GM19452 (cell line): ENCODE results near the gene SH3GL1.
A peak's percentile ranks its signal among the peaks of the same experiment; 100 is the strongest.

ENCODE experiments used
- ATAC-seq: cut with Tn5 transposase; IDR thresholded peaks from one replicate; pipeline ENCODE4 v1.9.1; 2021; ENCODE audit not compliant: unreplicated experiment

Gene SH3GL1

DNA sequence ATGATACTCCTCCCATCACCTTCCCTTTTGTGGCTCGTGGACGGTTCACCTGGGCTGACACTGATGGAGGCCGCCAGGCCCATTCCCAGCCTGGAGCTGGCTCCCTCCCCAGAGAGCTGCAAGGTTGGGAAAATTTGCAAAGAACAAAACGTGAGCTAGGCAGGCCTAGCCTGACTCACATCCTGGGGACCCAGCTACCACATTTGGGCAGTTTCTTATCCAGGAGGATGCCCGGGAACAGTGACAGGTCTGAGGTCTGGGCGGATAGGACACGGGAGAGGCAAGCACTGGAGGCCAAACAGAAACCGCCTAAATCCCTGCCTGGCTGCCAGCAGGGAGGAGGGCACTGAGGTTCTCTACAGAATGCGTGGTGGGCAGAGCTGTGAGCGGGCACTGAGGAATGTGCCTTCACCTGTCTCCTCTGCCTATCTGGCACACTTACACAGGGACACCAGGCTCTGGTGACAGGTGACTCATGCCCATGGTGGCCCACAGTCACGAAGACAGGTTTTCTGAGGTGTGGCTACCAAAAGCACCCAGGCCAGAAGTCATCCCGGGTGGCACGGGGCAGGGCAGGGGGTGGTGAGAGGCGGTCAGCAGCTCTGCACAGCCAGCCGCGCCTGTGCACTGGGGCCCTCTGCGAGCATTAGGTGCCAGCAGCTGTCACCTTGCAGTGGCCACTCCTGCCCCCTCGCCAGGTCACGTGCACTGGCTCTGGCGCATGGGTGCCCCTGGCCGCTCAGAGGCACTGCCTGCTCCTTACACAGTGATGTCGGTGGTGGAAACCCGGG lies 23.2 kb downstream of the SH3GL1 start:
- ATAC-seq, result no peak

- no peak for ATAC-seq
Observed at GRCh38 chr19:4376671-4376990, 23.7 kb downstream of the SH3GL1 start.

- no peak for ATAC-seq
Observed at GRCh38 chr19:4376028-4376670, 24.2 kb downstream of the SH3GL1 start.

GRCh38 chr19:4375164-4376027 lies 25.0 kb downstream of the SH3GL1 start:
- peak; percentile 57 for ATAC-seq

DNA sequence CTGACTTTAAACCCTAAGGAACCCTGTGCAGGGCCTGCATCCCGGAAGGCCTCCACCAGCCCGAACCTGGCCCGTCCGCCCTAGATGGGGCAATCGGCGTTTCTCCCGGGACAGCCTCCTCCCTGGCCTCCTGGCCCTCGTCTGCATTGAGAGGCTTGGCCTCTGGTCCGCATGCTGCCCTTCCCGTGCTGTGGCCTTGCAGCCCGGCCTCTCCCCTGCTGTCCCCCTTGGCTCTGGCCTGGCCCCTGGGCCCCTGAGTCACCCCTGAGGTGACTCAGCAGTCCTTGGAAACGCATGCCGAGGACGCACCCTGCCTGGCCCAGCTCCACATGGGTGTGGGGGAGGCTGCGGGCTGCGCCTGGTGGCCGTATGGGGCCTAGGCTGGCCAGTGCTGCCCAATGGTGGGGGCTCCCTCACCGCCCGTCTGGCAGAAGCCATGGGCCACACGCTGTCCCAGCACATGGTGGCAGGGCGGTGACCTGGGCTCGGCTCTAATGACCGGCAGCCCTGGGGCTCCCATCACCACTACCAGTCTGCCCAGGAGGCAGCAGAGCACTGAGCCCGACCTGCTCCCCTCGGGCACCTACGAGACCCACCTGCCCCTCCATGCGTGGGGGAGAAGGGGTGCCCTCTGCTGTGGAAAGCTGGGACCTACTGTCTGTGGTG lies 25.7 kb downstream of the SH3GL1 start:
- ATAC-seq, result no peak

DNA sequence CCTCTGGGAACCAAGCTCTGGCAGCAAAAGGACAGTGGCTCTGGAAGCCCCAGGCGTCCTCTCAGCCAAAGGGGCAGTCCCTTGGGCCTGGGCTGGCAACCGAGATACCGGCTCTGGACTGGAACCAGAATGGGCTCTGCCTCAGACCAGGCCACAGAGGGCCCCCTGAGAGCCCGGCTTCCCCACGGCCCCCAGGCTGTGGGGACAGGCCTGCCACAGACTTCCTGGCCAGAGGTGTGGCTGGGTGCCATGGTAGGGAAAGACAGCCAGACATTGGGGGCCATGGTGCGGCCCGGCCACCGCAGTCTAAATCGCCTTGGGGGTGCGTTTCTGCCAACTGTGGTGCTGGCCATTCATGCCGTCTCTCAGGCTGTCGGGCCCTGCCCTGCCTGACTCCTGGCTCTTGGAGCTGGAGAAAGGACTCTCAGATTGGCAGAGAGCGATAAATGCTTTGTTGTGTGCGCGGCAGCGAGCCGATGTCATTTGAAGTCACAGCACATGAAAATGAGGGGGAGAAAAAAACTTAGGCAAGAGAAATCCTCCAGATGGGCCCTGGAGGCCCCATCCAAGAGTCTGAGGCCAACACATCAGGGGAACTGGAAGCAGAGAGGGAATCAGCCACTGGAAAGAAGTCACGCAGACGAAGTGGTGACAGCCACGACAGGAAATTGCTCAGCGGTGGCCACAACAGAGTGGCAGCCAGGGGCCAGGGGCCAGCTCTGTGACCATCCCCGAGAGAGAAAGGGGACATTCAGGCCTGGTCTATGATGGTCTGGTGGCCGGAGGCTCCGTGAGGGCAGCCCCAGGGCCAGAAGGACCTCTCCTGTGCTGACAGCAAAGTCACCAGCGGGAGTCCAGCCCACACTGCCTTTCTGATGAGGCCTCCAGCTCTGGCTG lies 26.5 kb downstream of the SH3GL1 start:
- no peak for ATAC-seq

DNA sequence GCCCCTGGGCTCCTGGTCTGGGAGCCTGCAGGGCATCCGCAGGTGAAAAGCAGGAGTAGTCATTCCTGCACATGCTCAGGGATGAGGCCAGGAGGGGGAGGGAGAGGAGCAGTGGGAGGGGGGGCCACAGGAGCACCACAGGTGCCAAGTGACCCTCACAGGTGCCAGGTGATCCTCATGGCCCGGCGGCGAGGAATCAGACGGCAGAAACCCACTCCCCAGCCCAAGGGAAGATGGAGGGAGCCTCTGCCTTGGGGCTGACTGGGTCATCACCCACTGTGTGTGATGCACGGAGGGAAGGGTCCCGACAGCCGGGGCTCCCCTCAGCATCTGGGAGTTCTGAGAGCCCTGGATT lies 27.4 kb downstream of the SH3GL1 start:
- ATAC-seq, result no peak

DNA sequence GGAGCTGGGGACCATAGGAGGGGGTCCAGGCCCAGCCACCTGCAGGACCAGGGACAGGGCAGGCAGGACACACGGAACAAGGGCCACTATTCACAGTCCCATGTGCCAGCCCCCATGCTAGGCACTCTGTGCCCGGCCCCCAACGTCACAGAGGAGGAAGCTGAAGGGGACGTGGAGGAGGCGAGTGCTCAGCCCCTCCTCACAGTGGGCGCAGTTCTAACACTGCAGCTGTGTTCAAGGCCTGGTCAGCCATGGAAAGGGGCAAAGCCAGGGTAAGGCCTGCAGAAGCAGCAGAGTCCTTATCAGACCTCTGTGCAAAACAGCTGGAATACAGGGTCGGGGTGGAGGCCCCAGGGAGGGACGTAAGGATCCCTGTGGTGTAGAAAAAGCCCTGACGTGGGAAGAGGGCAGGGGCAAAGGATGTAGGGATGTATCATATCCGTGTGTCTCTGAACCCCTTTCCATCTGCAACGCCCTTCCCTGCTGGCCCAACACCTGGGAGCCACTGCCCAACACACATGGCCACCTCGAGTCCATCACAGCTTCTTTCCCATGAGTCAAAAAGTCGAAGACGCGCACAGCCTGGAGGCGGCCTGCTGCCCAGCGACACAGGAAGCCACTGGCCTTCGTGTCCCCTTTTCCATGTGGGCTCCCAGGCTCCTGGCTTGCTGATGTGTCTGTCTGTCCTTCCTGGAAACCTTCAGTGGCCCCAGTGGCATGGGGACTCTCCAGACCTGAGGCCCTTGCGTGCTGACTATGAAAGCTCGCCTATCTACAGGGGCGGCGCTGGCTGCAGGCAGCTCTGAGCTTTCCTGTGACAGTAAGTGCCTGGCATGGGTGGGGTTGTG lies 28.0 kb downstream of the SH3GL1 start:
- ATAC-seq, result no peak

GRCh38 chr19:4371247-4372164 lies 28.8 kb downstream of the SH3GL1 start:
- no peak for ATAC-seq

- ATAC-seq, result no peak
Observed at GRCh38 chr19:4370418-4371041, 29.8 kb downstream of the SH3GL1 start.

DNA sequence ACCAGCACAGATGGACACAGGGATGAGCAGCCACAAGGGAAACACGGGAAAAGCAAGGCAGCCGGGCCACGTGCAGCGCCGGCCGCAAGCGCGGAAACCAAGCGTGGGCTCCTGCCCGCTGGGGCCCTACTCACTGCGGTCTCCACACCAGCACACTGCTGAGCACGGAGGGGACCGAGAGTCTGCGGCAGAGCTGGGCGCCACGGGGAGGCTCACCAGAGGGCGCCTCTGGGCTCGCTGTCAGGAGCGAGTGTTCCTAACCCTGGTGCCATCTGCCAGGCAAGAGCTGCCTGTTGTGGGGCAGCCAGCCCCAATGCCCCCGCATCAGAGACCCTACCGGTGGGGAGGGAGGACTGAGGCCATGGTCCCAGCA lies 30.5 kb downstream of the SH3GL1 start:
- ATAC-seq, result peak; percentile 42

GRCh38 chr19:4369109-4369887 lies 31.0 kb downstream of the SH3GL1 start:
- peak; percentile 58 for ATAC-seq

DNA sequence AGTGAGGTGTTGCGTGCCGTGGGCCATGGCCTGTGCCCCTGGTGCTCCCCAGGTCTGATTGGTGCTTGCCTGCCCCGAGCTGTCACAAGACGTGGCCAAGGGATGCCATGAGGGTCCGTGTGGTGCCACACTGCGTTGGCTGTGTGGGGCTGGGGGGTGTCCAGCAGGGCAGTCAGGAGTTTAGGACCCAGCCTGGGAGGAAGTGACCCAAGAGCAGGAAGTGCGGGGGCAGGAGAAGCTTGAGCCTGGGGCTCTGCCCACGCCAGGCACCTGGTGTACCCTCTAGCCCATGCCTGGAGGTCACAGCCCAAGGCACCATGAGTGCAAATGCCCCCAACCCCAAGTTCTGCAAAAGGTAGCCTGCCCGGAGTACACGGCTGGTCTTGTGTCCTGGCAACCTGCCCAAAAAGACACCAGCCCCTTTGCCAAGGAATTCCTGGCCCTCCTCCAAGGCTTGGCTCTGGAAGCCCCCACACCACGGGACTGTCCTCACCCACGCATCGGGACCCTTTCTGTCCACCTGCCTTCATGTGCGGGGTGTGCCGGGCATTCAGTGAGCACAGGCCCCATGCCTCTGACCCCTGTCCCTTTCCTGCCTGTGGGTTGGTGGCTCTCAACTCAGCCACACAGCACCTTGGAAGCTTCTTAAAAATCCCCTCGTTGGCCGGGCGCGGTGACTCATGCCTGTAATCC lies 32.1 kb downstream of the SH3GL1 start:
- ATAC-seq, result no peak

- no peak for ATAC-seq
Observed at GRCh38 chr19:4367781-4368127, 32.6 kb downstream of the SH3GL1 start.

DNA sequence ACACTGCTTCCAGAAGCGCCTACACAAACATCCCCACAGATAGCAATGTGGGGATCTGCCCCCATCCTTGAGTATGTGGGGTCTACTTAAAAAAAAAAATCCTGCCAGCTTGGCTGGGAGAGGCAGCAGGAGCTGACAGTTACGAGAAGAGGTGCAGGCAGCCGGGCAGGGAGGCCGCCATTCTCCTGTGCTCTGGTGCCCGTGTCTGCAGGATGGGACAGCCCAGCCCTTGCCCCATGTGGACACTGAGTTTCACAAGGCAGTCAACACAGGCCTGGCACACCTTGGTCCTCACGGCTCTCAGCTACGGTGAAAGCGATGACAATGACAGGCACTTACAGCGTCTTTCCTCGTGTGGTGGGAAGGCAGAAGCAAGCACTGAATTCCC lies 33.0 kb downstream of the SH3GL1 start:
- ATAC-seq, result no peak

- no peak for ATAC-seq
Observed at GRCh38 chr19:4366666-4367335, 33.5 kb downstream of the SH3GL1 start.
